A172 (cell line): ENCODE measurements around the gene VSTM5. TPM values are rescaled to one million over a fixed set of nuclear protein-coding genes. Genes with fewer than 3 reads are reported as not detected.
A peak's percentile ranks its signal among the peaks of the same experiment; 100 is the strongest.

Source experiments
- DNase-seq: peaks from one replicate; pipeline ENCODE4 v3.0.0-alpha.2; 2015; ENCODE audit warnings: low spot score
- total RNA-seq: library from RNA; depleted of rRNA; stranded (reverse); fragments of >200 nt; shearing (Covaris generic); gene quantifications from 2 replicates; pipeline ENCODE4 v1.2.3, GENCODE V29; 2014

The VSTM5 gene
- total RNA-seq, 1 experiment from 2014 or later = not detected

GRCh38 chr11:93842461-93842860 lies 8.0 kb downstream of the VSTM5 start:
- peak; percentile 86 for DNase-seq

GRCh38 chr11:93842034-93842433 lies 8.4 kb downstream of the VSTM5 start:
- no peak for DNase-seq

- DNase-seq = no peak
Measured at GRCh38 chr11:93841446-93841845, 9.0 kb downstream of the VSTM5 start.

DNA sequence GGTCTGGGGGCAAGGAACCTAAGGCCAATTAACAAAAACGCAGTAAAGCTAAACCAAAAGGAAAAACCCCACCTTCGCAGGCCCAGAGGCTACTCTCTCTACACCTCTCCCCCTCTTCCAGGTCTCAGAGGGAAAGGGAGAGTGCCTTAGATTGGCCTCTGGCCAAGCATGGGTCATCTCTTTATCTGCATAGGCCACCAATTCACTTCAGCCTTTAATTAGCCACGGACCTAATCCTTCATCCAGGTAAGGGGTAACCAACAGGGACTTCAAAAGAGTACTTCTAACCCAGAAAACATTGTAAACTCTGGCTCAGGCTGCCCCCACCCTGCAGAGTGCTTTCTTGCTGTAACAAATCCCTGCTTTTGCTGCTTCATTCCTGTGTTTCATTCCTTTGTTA lies 9.4 kb downstream of the VSTM5 start:
- DNase-seq = no peak

DNA sequence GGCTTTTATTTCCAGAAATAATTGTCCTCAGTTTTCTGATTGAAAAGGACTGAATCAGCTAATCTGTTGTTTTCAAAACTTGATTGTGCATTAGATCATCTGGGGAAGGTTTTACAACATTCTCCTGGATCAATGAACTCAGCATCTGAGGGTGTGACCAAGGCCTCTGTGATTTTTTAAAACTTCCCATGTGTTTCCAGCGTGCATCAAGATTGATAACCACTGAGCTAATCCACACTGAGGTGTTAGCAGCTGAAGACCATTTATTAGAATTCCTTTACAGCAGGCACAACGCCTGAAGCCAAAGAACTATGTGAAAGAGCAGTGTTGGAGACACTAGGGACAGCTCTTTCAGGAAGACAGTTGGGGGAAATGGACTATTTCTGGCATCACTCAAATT lies 10.2 kb downstream of the VSTM5 start:
- no peak for DNase-seq

DNA sequence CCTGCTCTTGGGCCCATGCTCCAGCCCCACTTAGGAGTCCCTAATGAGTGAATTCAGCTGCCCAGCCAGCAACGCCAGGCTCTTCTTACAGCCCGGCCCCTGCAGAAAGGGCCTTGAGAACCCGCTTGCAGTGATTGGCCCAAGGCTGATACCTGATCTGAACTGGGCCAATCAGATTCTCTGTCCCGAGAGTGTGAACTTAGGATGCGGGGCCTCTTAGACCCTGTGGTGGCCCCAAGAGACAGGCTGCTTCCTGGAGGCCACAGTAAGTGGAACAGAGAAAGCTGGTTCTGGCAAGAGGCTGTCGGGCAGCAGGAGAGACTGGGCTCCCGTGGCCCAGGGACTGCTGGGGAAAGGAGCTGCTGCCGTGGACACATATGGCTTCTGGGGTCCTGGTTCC lies 11.5 kb downstream of the VSTM5 start:
- no peak for DNase-seq

DNA sequence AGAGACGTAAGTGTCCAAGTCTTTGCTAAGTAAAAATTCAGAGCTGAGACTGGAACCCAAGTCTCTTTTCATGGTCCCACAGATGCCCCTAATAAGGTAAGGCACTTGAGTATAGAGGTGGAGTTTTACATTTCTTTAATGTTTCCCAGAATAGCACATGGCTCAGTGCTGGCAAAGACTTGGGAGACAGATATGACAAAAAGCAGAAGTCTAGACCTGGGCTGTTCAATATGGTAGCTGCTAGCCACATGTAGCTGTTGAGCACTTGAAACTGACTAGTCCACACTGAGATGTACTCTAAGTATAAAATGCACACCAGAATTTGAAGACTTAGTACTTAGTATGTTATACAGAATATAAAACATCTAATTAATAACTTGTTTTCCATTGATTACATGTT lies 17.6 kb downstream of the VSTM5 start:
- DNase-seq = no peak

GRCh38 chr11:93831343-93832127 lies 18.9 kb downstream of the VSTM5 start:
- DNase-seq = no peak

DNA sequence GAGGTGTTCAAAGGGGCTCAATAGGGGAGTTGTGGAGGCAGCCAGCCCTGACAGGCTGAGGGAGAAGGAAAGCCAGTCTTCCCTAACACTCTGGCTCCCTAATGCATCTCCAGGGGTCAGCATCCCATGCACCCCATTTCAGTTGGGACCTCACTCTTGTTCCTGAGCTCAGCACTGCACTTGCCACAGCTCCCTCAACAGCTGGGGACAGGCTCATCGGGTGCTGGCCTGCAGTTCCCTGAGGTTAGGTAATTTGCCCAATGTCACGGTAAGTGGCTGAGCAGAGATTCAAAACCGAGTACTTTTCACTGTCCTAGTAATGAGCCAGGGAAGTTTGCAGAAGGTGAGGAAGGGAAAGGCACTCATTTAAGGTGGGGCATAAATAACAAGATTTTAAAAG lies 20.8 kb downstream of the VSTM5 start:
- no peak for DNase-seq

DNA sequence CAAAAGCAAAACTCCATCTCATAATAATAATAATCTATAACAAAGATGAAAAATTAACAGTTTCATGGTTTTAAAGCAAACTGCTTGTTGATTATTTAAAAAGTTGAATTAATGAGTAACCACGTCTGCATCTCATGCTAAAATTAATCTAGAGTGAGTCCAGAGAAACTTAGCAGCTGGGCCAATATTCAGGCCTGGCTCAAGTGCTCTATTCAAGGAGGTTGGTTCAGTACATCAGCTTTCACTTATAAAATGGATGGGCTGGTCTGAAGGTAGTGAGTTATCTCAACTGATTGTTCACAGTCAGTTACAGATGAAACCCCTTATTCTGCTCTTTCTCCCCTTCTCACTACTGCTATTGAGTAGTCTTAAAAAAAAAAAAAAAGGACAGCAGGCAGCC lies 23.1 kb downstream of the VSTM5 start:
- no peak for DNase-seq

- DNase-seq = no peak
Measured at GRCh38 chr11:93823210-93823609, 27.2 kb downstream of the VSTM5 start.

GRCh38 chr11:93822359-93822758 lies 28.1 kb downstream of the VSTM5 start:
- no peak for DNase-seq

DNA sequence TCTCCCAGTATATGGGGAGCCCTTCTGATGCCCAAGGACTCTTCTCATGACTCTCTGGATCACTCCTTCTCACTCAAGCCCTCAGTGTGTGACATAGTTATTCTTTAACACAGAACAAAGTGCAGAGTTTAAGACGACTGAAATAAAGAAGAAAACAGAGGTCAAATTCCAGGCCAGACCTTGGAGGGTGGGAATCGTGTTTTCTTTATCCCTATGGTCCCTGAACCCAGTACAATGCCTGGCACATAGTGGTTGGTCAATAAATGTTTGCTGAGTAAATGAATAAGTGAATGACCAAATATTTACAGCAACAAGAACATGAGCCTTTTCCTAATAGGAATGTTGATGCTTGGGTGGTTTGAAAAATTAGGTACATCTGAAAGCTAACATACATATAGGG lies 28.8 kb downstream of the VSTM5 start:
- no peak for DNase-seq

DNA sequence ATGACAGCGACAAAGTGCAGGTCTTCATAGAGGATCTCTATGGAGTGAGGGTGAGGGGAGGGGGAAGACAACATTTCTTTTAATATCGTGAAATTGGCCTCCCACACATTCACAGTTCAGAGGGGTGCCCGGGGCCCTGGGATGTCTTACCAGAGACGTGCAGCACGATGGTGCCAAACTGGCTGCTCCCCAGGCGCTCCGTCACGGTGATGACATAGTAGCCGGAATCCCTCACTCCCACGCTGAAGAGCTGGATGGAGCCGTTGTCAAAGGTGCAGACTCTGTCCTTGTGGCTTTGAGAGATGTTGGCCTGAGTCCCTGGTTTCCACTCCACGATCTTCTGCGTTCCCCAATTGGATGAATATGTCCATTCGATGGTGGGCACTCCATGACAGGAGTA lies 29.6 kb downstream of the VSTM5 start:
- no peak for DNase-seq

DNA sequence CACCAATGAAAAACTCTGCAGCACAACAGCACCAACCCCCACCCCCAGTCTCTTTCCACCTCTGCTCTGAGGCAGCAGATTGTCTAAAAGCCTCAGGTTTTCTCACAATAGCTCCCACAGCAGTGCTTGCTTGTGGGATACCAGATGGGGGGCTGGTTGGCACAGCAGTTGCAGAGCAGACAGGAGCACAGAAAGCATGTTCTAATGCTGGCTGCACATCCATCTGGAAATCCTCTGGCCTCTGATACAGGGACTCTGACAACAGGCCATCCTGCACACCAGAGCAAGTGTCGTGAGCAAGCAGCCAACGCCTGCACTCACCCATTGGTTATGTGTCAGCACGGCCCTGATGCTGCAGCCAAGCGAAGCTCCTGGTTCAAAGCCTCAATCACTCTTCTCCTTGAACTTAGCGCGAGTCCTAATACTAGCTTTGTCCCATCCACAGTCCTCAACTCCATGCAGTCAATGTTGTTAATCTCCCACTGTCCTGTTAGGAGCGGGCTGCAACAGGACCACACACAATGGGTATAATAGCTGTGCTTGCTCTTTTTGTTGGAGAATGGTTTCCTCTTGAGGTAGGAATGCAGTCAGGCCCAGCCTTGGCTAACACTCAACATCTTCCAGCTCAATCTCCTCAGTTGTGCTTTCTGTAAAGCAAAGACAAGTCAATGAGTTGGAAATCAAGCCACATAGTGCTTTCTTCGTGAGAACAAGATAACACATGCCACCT lies 30.3 kb downstream of the VSTM5 start:
- DNase-seq = no peak

- no peak for DNase-seq
Measured at GRCh38 chr11:93817426-93818348, 32.7 kb downstream of the VSTM5 start.

GRCh38 chr11:93814966-93815633 lies 35.3 kb downstream of the VSTM5 start:
- DNase-seq = no peak

DNA sequence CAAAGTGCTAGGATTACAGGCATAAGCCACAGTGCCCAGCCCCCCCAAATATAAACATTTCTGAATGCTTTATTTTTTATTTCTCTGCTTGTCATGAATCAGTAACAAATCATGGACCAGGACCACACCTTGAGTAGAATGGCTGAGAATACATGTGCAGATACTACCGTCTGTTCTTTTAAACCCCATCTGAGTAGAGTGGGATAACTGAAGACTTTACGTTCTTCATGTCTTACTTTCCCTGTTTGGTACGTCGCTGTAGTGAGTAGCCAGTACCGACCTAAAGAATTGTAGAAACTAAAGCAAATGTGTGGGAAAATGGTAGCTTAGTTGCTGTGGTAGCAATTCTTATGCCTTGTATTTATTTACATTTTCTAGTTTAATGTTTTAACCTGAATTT lies 36.4 kb downstream of the VSTM5 start:
- DNase-seq = no peak

- no peak for DNase-seq
Measured at GRCh38 chr11:93807980-93808379, 42.4 kb downstream of the VSTM5 start.

- no peak for DNase-seq
Measured at GRCh38 chr11:93804879-93805278, 45.5 kb downstream of the VSTM5 start.

GRCh38 chr11:93801366-93801765 lies 49.1 kb downstream of the VSTM5 start:
- DNase-seq = no peak
